GM19324 (cell line): Measurements from ENCODE around the gene ZNF195.
"Not testable (repeated sequence)": the region's sequence is repeated elsewhere in the genome, so short reads cannot be mapped to it uniquely, and the experiment has no call there.

ENCODE experiments used
- ATAC-seq: cut with Tn5 transposase; IDR thresholded peaks from one replicate; pipeline ENCODE4 v1.9.1; 2021; ENCODE audit warnings: mild to moderate bottlenecking, moderate library complexity; ENCODE audit not compliant: unreplicated experiment, low FRiP score

Gene ZNF195

GRCh38 chr11:3357994-3358676 is 20.8 kb downstream of the ZNF195 start:
- no peak for ATAC-seq

- no peak for ATAC-seq
Observed at GRCh38 chr11:3357302-3357701, 21.6 kb downstream of the ZNF195 start.

- ATAC-seq: no peak
Observed at GRCh38 chr11:3356858-3357257, 22.1 kb downstream of the ZNF195 start.

- ATAC-seq: no peak
Observed at GRCh38 chr11:3353066-3353465, 25.9 kb downstream of the ZNF195 start.

- no peak for ATAC-seq
Observed at GRCh38 chr11:3347127-3347526, 31.8 kb downstream of the ZNF195 start.

- ATAC-seq: no peak
Observed at GRCh38 chr11:3346587-3346986, 32.4 kb downstream of the ZNF195 start.

- ATAC-seq: no peak
Observed at GRCh38 chr11:3345736-3346135, 33.2 kb downstream of the ZNF195 start.

GRCh38 chr11:3344327-3345174 is 34.4 kb downstream of the ZNF195 start:
- ATAC-seq: no peak

- no peak for ATAC-seq
Observed at GRCh38 chr11:3342709-3343108, 36.2 kb downstream of the ZNF195 start.

- ATAC-seq: no peak
Observed at GRCh38 chr11:3341298-3341697, 37.6 kb downstream of the ZNF195 start.

GRCh38 chr11:3340025-3340424 is 38.9 kb downstream of the ZNF195 start:
- no peak for ATAC-seq

GRCh38 chr11:3339340-3339624 is 39.7 kb downstream of the ZNF195 start:
- ATAC-seq: no peak

- ATAC-seq: no peak
Observed at GRCh38 chr11:3338569-3339339, 40.2 kb downstream of the ZNF195 start.

- not testable (repeated sequence) for ATAC-seq
Observed at GRCh38 chr11:3336420-3336819, 42.5 kb downstream of the ZNF195 start.

- not testable (repeated sequence) for ATAC-seq
Observed at GRCh38 chr11:3333157-3333556, 45.8 kb downstream of the ZNF195 start.

- ATAC-seq: not testable (repeated sequence)
Observed at GRCh38 chr11:3331078-3331477, 47.9 kb downstream of the ZNF195 start.

GRCh38 chr11:3330064-3330463 is 48.9 kb downstream of the ZNF195 start:
- not testable (repeated sequence) for ATAC-seq

GRCh38 chr11:3328503-3328902 is 50.4 kb downstream of the ZNF195 start:
- ATAC-seq: not testable (repeated sequence)

- ATAC-seq: not testable (repeated sequence)
Observed at GRCh38 chr11:3326450-3326849, 52.5 kb downstream of the ZNF195 start.

- not testable (repeated sequence) for ATAC-seq
Observed at GRCh38 chr11:3324724-3325123, 54.2 kb downstream of the ZNF195 start.
